ENCODE measurements around the gene IFNA17.
"Not testable (repeated sequence)": the region's sequence is repeated elsewhere in the genome, so short reads cannot be mapped to it uniquely, and the experiment has no call there.

Gene IFNA17

DNA sequence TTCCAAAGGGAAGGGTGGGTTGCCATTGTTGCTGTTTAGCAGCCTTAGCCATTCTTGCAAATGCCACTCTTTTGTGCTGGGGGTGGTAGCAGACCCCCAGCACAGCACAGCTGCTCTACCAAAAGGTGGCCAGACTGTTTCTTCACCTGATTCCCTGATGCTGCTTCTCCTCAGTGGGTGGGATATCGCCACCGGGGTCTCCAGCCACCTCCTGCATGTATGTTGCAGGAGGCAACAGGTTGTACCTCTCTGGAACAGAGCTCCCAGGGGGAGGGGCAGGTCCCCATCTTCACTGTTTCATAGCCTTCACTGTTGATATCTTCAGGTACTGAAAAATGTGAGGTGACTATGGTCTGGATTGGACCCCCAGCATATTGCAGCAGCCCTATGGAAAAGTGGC is 17.2 kb downstream of the IFNA17 start:
- DNase-seq (ENCODE audit: low read depth, low spot score), result not testable (repeated sequence)

GRCh38 chr9:21210311-21210710 is 17.7 kb downstream of the IFNA17 start:
- DNase-seq (ENCODE audit: low read depth, low spot score), result no peak

DNA sequence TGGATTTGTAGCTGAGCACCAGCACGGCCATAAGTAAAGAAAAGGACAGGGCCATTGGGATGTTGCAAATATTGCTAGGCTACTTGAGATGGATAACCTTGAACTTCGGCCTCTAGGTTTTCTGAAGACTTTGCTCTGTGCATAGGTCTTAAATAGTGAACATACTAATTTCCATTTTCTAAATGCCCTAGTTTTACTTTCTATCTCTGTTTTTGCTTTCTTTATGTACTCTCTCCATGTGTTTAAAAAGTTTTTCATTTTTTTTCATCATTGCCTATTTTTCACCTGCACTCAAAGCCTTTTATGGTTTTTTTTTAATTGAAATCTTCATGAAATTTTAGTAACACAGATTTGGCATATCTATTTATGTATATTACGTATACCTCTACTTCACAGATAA is 21.0 kb downstream of the IFNA17 start, which contains the start of gene IFNA10:
TSS of gene IFNA10 (minus strand) at position 101 of the 400 bp plus-strand sequence. CDS start at position 55, 46 bp downstream.
- not testable (repeated sequence) for DNase-seq (ENCODE audit: low read depth, low spot score)

- no peak for DNase-seq (ENCODE audit: low read depth, low spot score)
Measured at GRCh38 chr9:21205204-21205603, 22.8 kb downstream of the IFNA17 start.

DNA sequence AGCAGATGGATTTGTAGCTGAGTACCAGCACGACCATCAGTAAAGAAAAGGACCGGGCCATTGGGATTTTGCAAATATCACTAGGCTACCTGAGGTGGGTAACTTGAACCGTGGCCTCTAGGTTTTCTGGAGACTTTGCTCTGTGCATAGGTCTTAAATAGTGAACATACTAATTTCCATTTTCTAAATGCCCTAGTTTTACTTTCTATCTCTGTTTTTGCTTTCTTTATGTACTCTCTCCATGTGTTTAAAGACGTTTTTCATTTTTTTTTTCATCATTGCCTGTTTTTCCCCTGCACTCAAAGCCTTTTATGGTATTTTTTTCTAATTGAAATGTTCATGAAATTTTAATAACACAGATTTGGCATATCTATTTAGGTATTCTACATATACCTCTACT is 25.9 kb downstream of the IFNA17 start, which contains the start of gene IFNA7:
TSS of gene IFNA7 (minus strand) at position 101 of the 400 bp plus-strand sequence. CDS start at position 61, 40 bp downstream.
- DNase-seq (ENCODE audit: low read depth, low spot score), result not testable (repeated sequence)

GRCh38 chr9:21194867-21195776 is 32.9 kb downstream of the IFNA17 start:
- not testable (repeated sequence) for DNase-seq (ENCODE audit: low read depth, low spot score)

DNA sequence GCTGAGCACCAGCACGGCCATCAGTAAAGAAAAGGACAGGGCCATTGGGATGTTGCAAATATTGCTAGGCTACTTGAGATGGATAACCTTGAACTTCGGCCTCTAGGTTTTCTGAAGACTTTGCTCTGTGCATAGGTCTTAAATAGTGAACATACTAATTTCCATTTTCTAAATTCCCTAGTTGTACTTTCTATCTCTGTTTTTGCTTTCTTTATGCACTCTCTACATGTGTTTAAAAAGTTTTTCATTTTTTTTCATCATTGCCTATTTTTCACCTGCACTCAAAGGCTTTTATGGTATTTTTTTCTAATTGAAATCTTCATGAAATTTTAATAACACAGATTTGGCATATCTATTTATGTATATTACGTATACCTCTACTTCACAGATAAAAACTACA is 40.5 kb downstream of the IFNA17 start, which contains the start of gene IFNA4:
TSS of gene IFNA4 (minus strand) at position 101 of the 400 bp plus-strand sequence. CDS start at position 45, 56 bp downstream.
- not testable (repeated sequence) for DNase-seq (ENCODE audit: low read depth, low spot score)

DNA sequence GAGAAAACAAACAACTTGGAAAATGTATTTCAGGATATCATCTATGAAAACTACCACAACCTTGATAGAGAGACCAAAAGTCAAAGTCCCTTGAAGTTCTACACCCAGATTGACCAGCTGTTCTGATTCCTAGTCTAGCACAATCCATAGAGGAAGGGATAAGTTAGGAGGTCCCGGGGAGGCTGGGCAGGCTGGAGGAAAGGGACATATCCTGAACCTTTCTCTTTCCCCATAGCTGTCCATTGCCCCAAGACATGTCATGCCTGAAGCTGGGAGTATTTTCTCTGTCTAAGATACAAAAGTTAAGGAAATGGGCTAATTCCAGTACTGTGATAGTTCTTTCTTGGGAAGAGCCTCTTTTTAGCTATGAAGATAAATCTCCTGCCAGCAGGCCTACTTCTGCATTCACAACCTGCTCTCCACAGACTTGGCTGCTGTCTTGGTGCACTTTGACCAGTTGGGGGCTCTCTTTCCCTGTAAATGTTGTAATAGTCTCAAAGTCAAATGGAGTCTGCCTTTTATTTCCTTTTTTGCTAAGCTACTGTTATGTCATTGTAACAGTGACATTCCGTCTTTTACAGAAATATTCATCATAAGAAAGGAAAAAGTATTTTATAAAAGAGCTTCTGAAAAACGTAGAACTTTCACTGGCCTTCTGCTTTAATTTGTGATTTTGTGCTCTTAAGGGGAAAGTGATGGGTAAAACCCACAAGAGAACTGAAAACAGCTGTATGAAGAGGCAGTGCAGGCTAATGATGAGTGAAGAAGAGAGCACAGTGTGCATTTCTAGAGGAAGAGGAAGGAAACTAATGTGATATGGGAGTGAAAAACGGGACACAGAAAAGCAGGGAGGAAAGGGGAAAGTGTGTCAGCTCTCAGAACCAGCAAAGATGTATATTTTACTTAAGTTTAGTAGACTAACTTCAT is 44.9 kb downstream of the IFNA17 start:
- DNase-seq (ENCODE audit: low read depth, low spot score), result not testable (repeated sequence)

All from brain pericyte (primary cell).